Testis (tissue), 2 donors: ENCODE data around the gene TEX101.

Experiments used
- POLR2A ChIP-seq: fragments of 450-650 bp; IDR thresholded peaks from one replicate; pipeline ENCODE4 v1.6.1; 2017; ENCODE audit warnings: antibody characterized with exemption, mild to moderate bottlenecking, moderate library complexity
- TF ChIP-seq, protein P1 (sequence below), 3 experiments: fragments of 450-650 bp in 2 of 3; fragments of 200-600 bp in 1 of 3; sonication (generic) in 1 of 3; IDR thresholded peaks; one replicate each; pipeline ENCODE4 v1.5.1; 2016 to 2019; ENCODE audit warnings: antibody characterized with exemption in 3 of 3, mild to moderate bottlenecking in 2 of 3, moderate library complexity in 1 of 3

DNA sequence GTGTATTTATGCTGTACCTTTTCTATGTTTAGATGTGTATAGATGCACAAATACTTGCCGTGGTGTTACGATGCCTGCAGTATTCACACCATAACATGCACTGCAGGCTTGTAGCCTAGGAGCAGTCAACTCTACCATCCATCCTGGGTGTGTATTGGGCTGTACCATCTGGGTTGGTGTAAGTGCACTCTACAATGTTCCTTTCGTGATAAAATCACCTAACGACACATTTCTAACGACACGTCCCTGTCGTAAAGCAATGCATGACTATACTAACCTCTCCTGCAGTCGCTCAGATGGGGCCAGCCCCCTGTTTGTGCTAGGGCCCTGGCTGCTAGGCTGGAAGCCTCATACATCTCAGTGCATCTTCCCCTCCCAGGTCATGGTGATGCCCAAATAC, 42.8 kb upstream of the TEX101 start:
- TF ChIP-seq, protein P1, sequence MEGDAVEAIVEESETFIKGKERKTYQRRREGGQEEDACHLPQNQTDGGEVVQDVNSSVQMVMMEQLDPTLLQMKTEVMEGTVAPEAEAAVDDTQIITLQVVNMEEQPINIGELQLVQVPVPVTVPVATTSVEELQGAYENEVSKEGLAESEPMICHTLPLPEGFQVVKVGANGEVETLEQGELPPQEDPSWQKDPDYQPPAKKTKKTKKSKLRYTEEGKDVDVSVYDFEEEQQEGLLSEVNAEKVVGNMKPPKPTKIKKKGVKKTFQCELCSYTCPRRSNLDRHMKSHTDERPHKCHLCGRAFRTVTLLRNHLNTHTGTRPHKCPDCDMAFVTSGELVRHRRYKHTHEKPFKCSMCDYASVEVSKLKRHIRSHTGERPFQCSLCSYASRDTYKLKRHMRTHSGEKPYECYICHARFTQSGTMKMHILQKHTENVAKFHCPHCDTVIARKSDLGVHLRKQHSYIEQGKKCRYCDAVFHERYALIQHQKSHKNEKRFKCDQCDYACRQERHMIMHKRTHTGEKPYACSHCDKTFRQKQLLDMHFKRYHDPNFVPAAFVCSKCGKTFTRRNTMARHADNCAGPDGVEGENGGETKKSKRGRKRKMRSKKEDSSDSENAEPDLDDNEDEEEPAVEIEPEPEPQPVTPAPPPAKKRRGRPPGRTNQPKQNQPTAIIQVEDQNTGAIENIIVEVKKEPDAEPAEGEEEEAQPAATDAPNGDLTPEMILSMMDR (IDR thresholded peaks at IDR 0.05) = no peak
- TF ChIP-seq POLR2A = no peak
